GM21723 (cell line): Measurements from ENCODE around the gene RBKS.
A peak's percentile ranks its signal among the peaks of the same experiment; 100 is the strongest.

ENCODE experiments used
- ATAC-seq: cut with Tn5 transposase; IDR thresholded peaks from one replicate; pipeline ENCODE4 v1.9.1; 2021; ENCODE audit warnings: mild to moderate bottlenecking, moderate library complexity; ENCODE audit not compliant: unreplicated experiment

RBKS gene

GRCh38 chr2:27803046-27803445 lies 87.1 kb downstream of the RBKS start:
- no peak for ATAC-seq

DNA sequence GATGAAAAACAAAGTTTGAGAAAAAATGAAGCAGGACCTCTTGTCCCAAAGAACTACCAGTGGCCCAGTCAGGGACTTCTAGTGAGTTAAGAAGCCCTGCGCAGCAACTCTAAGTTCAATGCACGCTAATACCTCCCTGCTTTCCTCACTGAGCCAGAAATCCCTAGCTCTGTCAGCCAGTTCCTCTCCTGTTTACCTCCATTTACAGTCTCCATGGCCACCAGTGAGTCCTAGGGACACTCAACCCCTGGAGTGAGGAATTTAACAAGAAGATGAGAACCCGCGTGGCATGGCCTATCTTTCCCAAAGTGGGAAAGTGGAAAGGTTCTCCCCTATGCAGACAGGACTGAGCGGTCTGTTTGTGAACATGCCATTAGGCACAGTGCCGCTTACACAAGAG lies 87.6 kb downstream of the RBKS start:
- no peak for ATAC-seq

DNA sequence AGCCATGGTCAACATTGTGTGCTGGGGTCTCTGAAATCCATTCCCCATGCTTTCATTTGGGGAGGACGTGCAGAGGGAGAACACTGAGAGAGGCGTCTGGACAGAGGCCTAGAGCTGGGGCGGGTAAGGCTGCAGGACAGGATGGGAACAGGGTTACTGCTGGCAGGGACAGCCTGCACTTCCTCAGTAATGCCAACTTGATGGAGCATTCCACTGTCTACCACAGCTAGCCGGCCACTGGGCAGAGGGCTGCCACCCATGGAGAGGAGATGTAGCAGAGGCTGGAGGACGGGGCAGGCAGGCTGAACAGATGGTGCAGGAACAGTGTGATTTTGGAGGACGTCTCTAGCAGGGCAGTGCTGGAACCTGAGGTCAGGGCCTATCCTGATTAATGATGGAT lies 89.3 kb downstream of the RBKS start:
- no peak for ATAC-seq

- ATAC-seq: no peak
Measured at GRCh38 chr2:27799646-27800010, 90.6 kb downstream of the RBKS start.

DNA sequence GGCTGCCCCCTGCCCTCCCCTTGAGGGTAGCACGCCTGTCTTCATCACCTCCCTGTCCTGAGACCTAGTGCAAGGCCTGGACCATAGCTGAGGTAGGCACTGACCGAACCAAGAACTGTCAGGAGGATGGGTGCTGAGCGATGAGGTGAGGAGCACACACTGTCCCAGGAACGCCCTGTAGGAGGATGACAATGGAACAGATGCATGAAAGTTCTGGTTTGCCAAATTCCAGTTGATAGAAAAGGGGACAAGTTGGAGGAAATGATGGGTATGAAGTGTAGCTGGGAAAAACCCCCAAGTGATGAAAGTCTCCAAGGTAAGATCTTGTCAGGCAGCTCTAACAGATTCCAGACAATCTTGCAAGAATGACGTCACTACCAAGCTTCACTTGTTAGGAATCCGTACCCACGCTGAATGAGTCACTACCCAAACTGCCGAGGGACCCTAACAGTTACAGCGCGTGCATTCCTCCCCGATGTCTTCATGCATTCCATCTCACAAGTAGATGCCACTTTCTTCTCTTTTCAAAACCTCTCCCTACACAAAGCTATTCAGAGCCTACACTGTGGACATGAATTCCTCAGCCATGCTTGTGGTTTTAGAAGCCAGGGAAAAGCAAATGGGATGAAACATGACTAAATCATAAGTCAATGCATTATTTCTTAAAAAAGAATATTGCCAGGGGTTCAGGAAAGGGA lies 91.1 kb downstream of the RBKS start:
- ATAC-seq: no peak

DNA sequence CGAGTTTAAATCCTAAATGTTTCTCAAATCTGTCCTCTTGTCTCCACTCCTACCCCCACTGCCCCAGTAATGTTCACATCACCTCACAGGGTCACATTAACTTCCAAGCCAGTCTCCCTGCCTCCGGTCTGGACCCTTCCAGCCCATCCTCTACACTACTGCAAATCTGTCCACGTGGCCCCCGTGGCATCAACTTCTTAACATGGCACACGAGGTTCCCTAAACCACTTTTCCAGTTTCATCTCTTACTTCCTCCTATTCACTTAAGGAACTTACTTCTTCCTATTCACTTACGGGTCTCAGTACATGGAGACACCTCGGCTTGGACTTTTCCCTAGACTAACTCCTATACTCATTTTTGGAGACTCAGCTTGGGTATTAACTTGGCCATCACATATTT lies 91.7 kb downstream of the RBKS start:
- no peak for ATAC-seq

DNA sequence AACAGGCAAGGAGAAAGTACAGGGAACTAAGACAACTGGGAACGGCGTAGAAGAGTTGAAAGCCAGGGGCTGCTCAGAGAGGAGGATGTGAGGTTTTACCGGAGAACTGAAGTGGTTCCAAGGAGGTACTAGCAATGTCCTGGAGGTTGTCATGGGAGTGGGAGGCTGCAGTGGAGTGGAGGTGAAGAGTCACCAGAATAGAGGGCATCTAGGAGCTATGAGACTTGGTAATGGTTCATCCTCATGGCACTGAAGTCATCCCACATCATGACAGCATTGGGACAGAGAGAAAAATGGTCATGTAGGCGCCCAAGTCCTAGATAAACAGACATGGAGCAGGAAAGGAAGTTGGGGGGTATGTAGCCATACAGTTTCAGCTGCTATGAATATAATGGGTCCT lies 92.3 kb downstream of the RBKS start:
- ATAC-seq: no peak

GRCh38 chr2:27796791-27797765 lies 93.1 kb downstream of the RBKS start:
- ATAC-seq: no peak

GRCh38 chr2:27795868-27796277 lies 94.3 kb downstream of the RBKS start:
- ATAC-seq: no peak

GRCh38 chr2:27795093-27795834 lies 94.9 kb downstream of the RBKS start:
- ATAC-seq: no peak

- no peak for ATAC-seq
Measured at GRCh38 chr2:27792759-27793158, 97.4 kb downstream of the RBKS start.

- ATAC-seq: no peak
Measured at GRCh38 chr2:27790796-27791195, 99.4 kb downstream of the RBKS start.

- no peak for ATAC-seq
Measured at GRCh38 chr2:27782701-27783100, 107.5 kb downstream of the RBKS start.

GRCh38 chr2:27781496-27781895 lies 108.7 kb downstream of the RBKS start:
- no peak for ATAC-seq

- no peak for ATAC-seq
Measured at GRCh38 chr2:27779417-27780055, 110.7 kb downstream of the RBKS start.

DNA sequence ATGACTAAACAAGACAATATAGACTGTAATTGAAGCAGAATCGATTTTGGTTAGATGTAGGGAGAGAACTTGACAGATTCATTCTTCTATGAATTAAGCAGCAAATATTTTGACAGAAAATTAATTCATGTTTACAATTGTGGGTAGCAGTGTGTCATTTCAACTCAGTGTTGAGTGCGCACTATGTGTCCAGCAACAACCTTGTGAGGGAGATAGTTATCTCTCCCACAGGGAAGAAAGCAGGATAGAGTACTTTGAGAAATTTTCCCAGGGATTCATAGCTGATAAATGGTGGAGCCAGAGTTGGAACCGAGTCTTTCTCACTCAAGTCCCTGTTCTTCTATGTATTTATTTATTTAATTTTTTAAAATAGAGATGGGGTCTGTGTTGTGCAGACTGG lies 113.5 kb downstream of the RBKS start:
- no peak for ATAC-seq

- no peak for ATAC-seq
Measured at GRCh38 chr2:27776097-27776496, 114.1 kb downstream of the RBKS start.

GRCh38 chr2:27773959-27774358 lies 116.2 kb downstream of the RBKS start:
- no peak for ATAC-seq

DNA sequence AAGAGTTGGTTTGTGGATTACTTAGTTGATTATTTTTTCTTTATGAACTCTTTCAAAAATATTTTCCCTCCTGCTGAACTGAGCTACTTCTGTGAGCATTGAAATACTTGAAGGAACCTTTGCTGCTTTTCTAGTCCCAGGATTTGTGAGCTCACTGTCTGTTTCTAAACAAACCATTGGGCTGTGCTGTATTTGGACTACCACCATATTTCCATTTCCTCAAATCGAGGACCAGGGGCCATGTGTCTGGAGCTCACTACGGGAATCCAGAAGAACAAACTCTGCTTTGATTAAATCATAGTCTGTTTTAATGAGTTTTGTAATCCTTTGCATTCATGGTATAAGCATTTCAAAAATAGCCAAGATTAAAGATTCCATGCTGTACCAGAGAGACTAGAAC lies 117.4 kb downstream of the RBKS start:
- no peak for ATAC-seq

- peak; percentile 98 for ATAC-seq
Measured at GRCh38 chr2:27771548-27772335, 118.4 kb downstream of the RBKS start, which contains the start of gene MRPL33. TSS of gene MRPL33 (plus strand) at chr2:27771719. CDS start at chr2:27771778, 59 bp downstream.
